Measurements from ENCODE around the gene PACSIN3. TPM values are rescaled to one million over a fixed set of nuclear protein-coding genes. Genes with fewer than 3 reads are reported as not detected.

The PACSIN3 gene
- polyA plus RNA-seq, 1 experiment: 25.2 TPM

GRCh38 chr11:47183031-47183856 is 3.0 kb downstream of the PACSIN3 start:
- TF ChIP-seq CTCF (IDR thresholded peaks at IDR 0.05; ENCODE audit: insufficient read depth, low read depth, low read length): no peak
- H3K36me3 ChIP-seq (ENCODE audit: control insufficient read depth, insufficient read depth, low read length): peaks cover 12% of the 10 kb centered on the region
- no peak overlapping the region for H3K4me3 ChIP-seq (ENCODE audit: low read depth, low read length)
- H3K27me3 ChIP-seq (ENCODE audit: control insufficient read depth, insufficient read depth, low read length): no peaks in the 10 kb centered on the region
- ChIA-PET CTCF (interaction anchor here (1.0 kb wide), 1 partner anchor 172 kb away, joined by 3 read pairs; no protein-coding TSS in a partner anchor), POLR2A (no interaction called here)
- no peak for DNase-seq (ENCODE audit: low read depth)

- no peak for DNase-seq (ENCODE audit: low read depth)
- H3K4me3 ChIP-seq (ENCODE audit: low read depth, low read length): no peak overlapping the region
- no peaks in the 10 kb centered on the region for H3K27me3 ChIP-seq (ENCODE audit: control insufficient read depth, insufficient read depth, low read length)
- H3K36me3 ChIP-seq (ENCODE audit: control insufficient read depth, insufficient read depth, low read length): peaks cover 15% of the 10 kb centered on the region
- TF ChIP-seq CTCF (IDR thresholded peaks at IDR 0.05; ENCODE audit: insufficient read depth, low read depth, low read length): no peak
- ChIA-PET CTCF (interaction anchor here (1.0 to 1.3 kb wide), 2 partner anchors 172 to 173 kb away, joined by 3 read pairs; no protein-coding TSS in a partner anchor), POLR2A (no interaction called here)
Measured at GRCh38 chr11:47182380-47182779, 3.9 kb downstream of the PACSIN3 start.

- no peak for DNase-seq (ENCODE audit: low read depth)
- POLR2A ChIA-PET: no interaction called here
- no peak for TF ChIP-seq CTCF (IDR thresholded peaks at IDR 0.05; ENCODE audit: insufficient read depth, low read depth, low read length)
- CTCF ChIA-PET: interaction anchor here (0.6 to 5.5 kb wide), 5 partner anchors 29 to 174 kb away, joined by 3 to 55 read pairs (median 3); partner anchors contain the start of gene NR1H3
- Histone ChIP-seq H3K36me3 (ENCODE audit: control insufficient read depth, insufficient read depth, low read length) (peaks cover 15% of the 10 kb centered on the region), H3K27me3 (ENCODE audit: control insufficient read depth, insufficient read depth, low read length) (no peaks in the 10 kb centered on the region), H3K4me3 (ENCODE audit: low read depth, low read length) (no peak overlapping the region)
Measured at GRCh38 chr11:47181271-47181670, 5.0 kb downstream of the PACSIN3 start.

- H3K27me3 ChIP-seq (ENCODE audit: control insufficient read depth, insufficient read depth, low read length): no peaks in the 10 kb centered on the region
- no peak for DNase-seq (ENCODE audit: low read depth)
- CTCF ChIA-PET: interaction anchor here (0.6 to 5.5 kb wide), 14 partner anchors 8 to 189 kb away, joined by 3 to 55 read pairs (median 4); partner anchors contain the start of genes ACP2 and NR1H3
- no peak for TF ChIP-seq CTCF (IDR thresholded peaks at IDR 0.05; ENCODE audit: insufficient read depth, low read depth, low read length)
- H3K4me3 ChIP-seq (ENCODE audit: low read depth, low read length): no peak overlapping the region
- POLR2A ChIA-PET: no interaction called here
- peaks cover 15% of the 10 kb centered on the region for H3K36me3 ChIP-seq (ENCODE audit: control insufficient read depth, insufficient read depth, low read length)
Measured at GRCh38 chr11:47180006-47180787, 6.0 kb downstream of the PACSIN3 start.

- peaks cover 17% of the 10 kb centered on the region for H3K36me3 ChIP-seq (ENCODE audit: control insufficient read depth, insufficient read depth, low read length)
- DNase-seq (ENCODE audit: low read depth): no peak
- no peak overlapping the region for H3K4me3 ChIP-seq (ENCODE audit: low read depth, low read length)
- TF ChIP-seq CTCF (IDR thresholded peaks at IDR 0.05; ENCODE audit: insufficient read depth, low read depth, low read length): peak; percentile 71
- H3K27me3 ChIP-seq (ENCODE audit: control insufficient read depth, insufficient read depth, low read length): no peaks in the 10 kb centered on the region
- POLR2A ChIA-PET: no interaction called here
- CTCF ChIA-PET: interaction anchor here (0.6 to 5.5 kb wide), 15 partner anchors 9 to 189 kb away, joined by 3 to 55 read pairs (median 4); partner anchors contain the start of genes ACP2 and NR1H3
Measured at GRCh38 chr11:47179655-47179991, 6.6 kb downstream of the PACSIN3 start.
